Calu3 (cell line): ENCODE data around the gene MLN. TPM values are rescaled to one million over a fixed set of nuclear protein-coding genes. Genes with fewer than 3 reads are reported as not detected.

Experiments used
- BruUV-seq: library from RNA; stranded (reverse); fragments of 400-500 nt; replicated peaks from 2 replicates; lab custom pipeline; 2021; lab: Mats Ljungman, UMichigan
- CTCF ChIA-PET: fragments of 300-600 bp; sonication (Branson Sonifier 250); formaldehyde crosslinking; loops from one replicate; lab custom pipeline; 2022; ENCODE audit warnings: antibody characterized with exemption; lab: Charles Lee
- DNase-seq: peaks from one replicate; pipeline ENCODE4 v3.0.0; 2022
- H3K27ac Mint-ChIP-seq: one replicate; pipeline ENCODE4 v1.8.0; 2022; ENCODE audit warnings: mixed read lengths; ENCODE audit not compliant: unreplicated experiment
- H3K27me3 Mint-ChIP-seq: one replicate; pipeline ENCODE4 v1.8.0; 2022; ENCODE audit warnings: mixed read lengths; ENCODE audit not compliant: unreplicated experiment
- H3K36me3 Mint-ChIP-seq: one replicate; pipeline ENCODE4 v1.8.0; 2022; ENCODE audit warnings: mild to moderate bottlenecking, moderate library complexity, mixed read lengths; ENCODE audit not compliant: insufficient read depth, unreplicated experiment
- H3K4me1 Mint-ChIP-seq: one replicate; pipeline ENCODE4 v1.8.0; 2022; ENCODE audit warnings: mild to moderate bottlenecking, low read depth, mixed read lengths; ENCODE audit not compliant: unreplicated experiment
- H3K4me3 Mint-ChIP-seq: one replicate; pipeline ENCODE4 v1.8.0; 2022; ENCODE audit warnings: mild to moderate bottlenecking, low read depth, moderate library complexity, mixed read lengths; ENCODE audit not compliant: unreplicated experiment
- H3K9me3 Mint-ChIP-seq: one replicate; pipeline ENCODE4 v1.8.0; 2022; ENCODE audit warnings: low read depth, mixed read lengths; ENCODE audit not compliant: unreplicated experiment
- CTCF ChIP-seq: fragments of 200-600 bp; IDR thresholded peaks from one replicate; pipeline ENCODE4 v1.8.0; 2022; ENCODE audit warnings: antibody characterized with exemption; ENCODE audit not compliant: unreplicated experiment
- intact Hi-C: fragments of 100-400 bp; cut with micrococcal nuclease; formaldehyde crosslinking; loops from one replicate; pipeline ENCODE4 v1.10.0; 2022; ENCODE audit not compliant: unreplicated experiment
- total RNA-seq: library from RNA; stranded (reverse); gene quantifications from 2 replicates; pipeline ENCODE4 v1.2.3, GENCODE V29; 2022

MLN gene
- total RNA-seq, 1 experiment from 2014 or later: not detected

GRCh38 chr6:33746651-33747100 lies 57.1 kb downstream of the MLN start, which contains the start of gene IP6K3:
TSS of gene IP6K3 (minus strand) at chr6:33746905. CDS start at chr6:33735476, 11,429 bp downstream.
- no peaks in the 10 kb centered on the region for H3K9me3 Mint-ChIP-seq
- BruUV-seq: no TSS peak
- TF ChIP-seq CTCF: no peak
- intact Hi-C loops: no loop called here
- H3K27ac Mint-ChIP-seq: no peak within 1 kb of the TSS
- H3K4me1 Mint-ChIP-seq: peaks cover 29% of the 10 kb centered on the region
- H3K36me3 Mint-ChIP-seq: no peaks in the 10 kb centered on the region
- no peak for DNase-seq
- no peak within 1 kb of the TSS for H3K4me3 Mint-ChIP-seq
- CTCF ChIA-PET: interaction anchor here (1.4 to 2.7 kb wide), 2 partner anchors 14 to 36 kb away, joined by 5 to 11 read pairs; partner anchors contain the start of gene UQCC2
- peaks cover 38% of the 10 kb centered on the region for H3K27me3 Mint-ChIP-seq

GRCh38 chr6:33746036-33746600 lies 57.7 kb downstream of the MLN start:
- H3K27ac Mint-ChIP-seq: no peak overlapping the region
- DNase-seq: no peak
- no peaks in the 10 kb centered on the region for H3K36me3 Mint-ChIP-seq
- no peaks in the 10 kb centered on the region for H3K9me3 Mint-ChIP-seq
- peaks cover 29% of the 10 kb centered on the region for H3K4me1 Mint-ChIP-seq
- TF ChIP-seq CTCF: no peak
- no TSS peak for BruUV-seq
- no peak overlapping the region for H3K4me3 Mint-ChIP-seq
- intact Hi-C loops: no loop called here
- H3K27me3 Mint-ChIP-seq: peaks cover 38% of the 10 kb centered on the region
- CTCF ChIA-PET: interaction anchor here (0.6 to 2.7 kb wide), 3 partner anchors 15 to 664 kb away, joined by 3 to 11 read pairs (median 5); partner anchors contain the start of gene UQCC2

- CTCF ChIA-PET: interaction anchor here (0.6 to 2.7 kb wide), 2 partner anchors 34 to 664 kb away, joined by 3 to 11 read pairs; partner anchors contain the start of gene UQCC2
- Mint-ChIP-seq H3K4me3 (no peak overlapping the region), H3K27me3 (peaks cover 37% of the 10 kb centered on the region), H3K36me3 (no peaks in the 10 kb centered on the region), H3K9me3 (no peaks in the 10 kb centered on the region), H3K4me1 (peaks cover 31% of the 10 kb centered on the region), H3K27ac (no peak overlapping the region)
- TF ChIP-seq CTCF: no peak
- intact Hi-C loops: loop anchor here (2.0 kb wide), 1 partner anchor 13 kb away; no protein-coding TSS in a partner anchor
- no TSS peak for BruUV-seq
- DNase-seq: no peak
These were observed 58.3 kb downstream of the MLN start for GRCh38 chr6:33745548-33745947.

GRCh38 chr6:33744895-33745546 lies 58.8 kb downstream of the MLN start:
- CTCF ChIA-PET: interaction anchor here (0.6 to 2.9 kb wide), 10 partner anchors 10 to 347 kb away, joined by 3 to 29 read pairs (median 5); partner anchors contain the start of gene UQCC2
- H3K9me3 Mint-ChIP-seq: no peaks in the 10 kb centered on the region
- BruUV-seq: no TSS peak
- no peak for TF ChIP-seq CTCF
- no peaks in the 10 kb centered on the region for H3K36me3 Mint-ChIP-seq
- no peak for DNase-seq
- peaks cover 32% of the 10 kb centered on the region for H3K27me3 Mint-ChIP-seq
- no peak overlapping the region for H3K4me3 Mint-ChIP-seq
- intact Hi-C loops: loop anchor here (1.0 to 2.0 kb wide), 2 partner anchors 14 to 29 kb away; no protein-coding TSS in a partner anchor
- peaks cover 36% of the 10 kb centered on the region for H3K4me1 Mint-ChIP-seq
- no peak overlapping the region for H3K27ac Mint-ChIP-seq

Other genes starting within 250 kb of the MLN start
- 31.6 and 44.1 TPM in 2 replicates for gene BAK1, start 223.7 kb downstream of the MLN start, total RNA-seq
- 136 and 143 TPM in 2 replicates for gene ITPR3, start 182.7 kb downstream of the MLN start, total RNA-seq
- gene UQCC2, start 92.3 kb downstream of the MLN start, total RNA-seq: 142 and 145 TPM in 2 replicates
- gene IP6K3, start 57.1 kb downstream of the MLN start, total RNA-seq: not detected in 2 replicates
- 117 and 126 TPM in 2 replicates for gene LEMD2, start 14.9 kb downstream of the MLN start, total RNA-seq